EL (cell line): ENCODE results near the gene THAP7.
A peak's percentile ranks its signal among the peaks of the same experiment; 100 is the strongest.

Experiments used
- DNase-seq: peaks from one replicate; pipeline ENCODE4 v3.0.0-alpha.2; 2016

The THAP7 gene

GRCh38 chr22:20977019-20977418 lies 24.9 kb downstream of the THAP7 start:
- DNase-seq: no peak

GRCh38 chr22:20976291-20976877 lies 25.5 kb downstream of the THAP7 start:
- DNase-seq: no peak

GRCh38 chr22:20975541-20976290 lies 26.2 kb downstream of the THAP7 start:
- no peak for DNase-seq

- DNase-seq: no peak
These were observed 27.5 kb downstream of the THAP7 start for GRCh38 chr22:20974336-20974955.

GRCh38 chr22:20973634-20974286 lies 28.2 kb downstream of the THAP7 start:
- DNase-seq: no peak

- DNase-seq: no peak
These were observed 28.9 kb downstream of the THAP7 start for GRCh38 chr22:20972933-20973577.

- peak; percentile 30 for DNase-seq
These were observed 29.8 kb downstream of the THAP7 start for GRCh38 chr22:20972014-20972694.

- DNase-seq: no peak
These were observed 30.8 kb downstream of the THAP7 start for GRCh38 chr22:20970939-20971657.

GRCh38 chr22:20968281-20968977 lies 33.5 kb downstream of the THAP7 start:
- no peak for DNase-seq

- no peak for DNase-seq
These were observed 34.2 kb downstream of the THAP7 start for GRCh38 chr22:20967697-20968211.

GRCh38 chr22:20966883-20967696 lies 34.8 kb downstream of the THAP7 start, which contains the start of gene AIFM3:
Gene AIFM3, plus strand, starts transcription at chr22:20967255. Its CDS starts 690 bp downstream, at chr22:20967945.
- DNase-seq: no peak

GRCh38 chr22:20965888-20966855 lies 35.7 kb downstream of the THAP7 start:
- no peak for DNase-seq

GRCh38 chr22:20965104-20965887 lies 36.6 kb downstream of the THAP7 start:
- DNase-seq: no peak

- DNase-seq: no peak
These were observed 37.2 kb downstream of the THAP7 start for GRCh38 chr22:20964799-20965103.

GRCh38 chr22:20964090-20964798 lies 37.7 kb downstream of the THAP7 start:
- DNase-seq: no peak

GRCh38 chr22:20963201-20964052 lies 38.5 kb downstream of the THAP7 start:
- no peak for DNase-seq
